Uterus (tissue), 4 donors: ENCODE results near the gene PLCL1. TPM values are rescaled to one million over a fixed set of nuclear protein-coding genes. Genes with fewer than 3 reads are reported as not detected.

Source experiments
- DNase-seq, 2 donors: peaks; one replicate each; pipeline ENCODE4 v3.0.0-alpha.2; 2019 to 2020
- H3K27ac ChIP-seq, 2 donors: fragments of 200-600 bp; sonication (generic); 1 replicate in 1 of 2; 2 replicates in 1 of 2; pipeline ENCODE4 v1.5.1; 2016 to 2018
- H3K27me3 ChIP-seq, 2 donors: fragments of 200-600 bp; sonication (generic); one replicate each; pipeline ENCODE4 v1.5.1; 2018 to 2019; ENCODE audit warnings: control low read depth in 1 of 2
- H3K36me3 ChIP-seq, 2 donors: fragments of 200-600 bp; sonication (generic); one replicate each; pipeline ENCODE4 v1.5.1; 2019; ENCODE audit warnings: control low read depth in 1 of 2
- H3K4me1 ChIP-seq, 2 donors: fragments of 200-600 bp; sonication (generic); one replicate each; pipeline ENCODE4 v1.5.1; 2018 to 2019; ENCODE audit warnings: control low read depth in 1 of 2
- H3K4me3 ChIP-seq, 2 donors: fragments of 200-600 bp; sonication (generic); 1 replicate in 1 of 2; 2 replicates in 1 of 2; pipeline ENCODE4 v1.5.1; 2018 to 2019; ENCODE audit warnings: mild to moderate bottlenecking in 1 of 2
- H3K9me3 ChIP-seq, 2 donors: fragments of 200-600 bp; sonication (generic); one replicate each; pipeline ENCODE4 v1.5.1; 2019; ENCODE audit warnings: control low read depth in 1 of 2
- CTCF ChIP-seq, 4 experiments: fragments of 200-600 bp in 2 of 4; fragments of 450-650 bp in 2 of 4; sonication (generic) in 2 of 4; IDR thresholded peaks; one replicate each; pipeline ENCODE4 v1.5.1; 2016 to 2019; ENCODE audit warnings: antibody characterized with exemption in 4 of 4, mild to moderate bottlenecking in 2 of 4, moderate library complexity in 1 of 4
- POLR2A ChIP-seq, 2 donors: fragments of 450-650 bp; IDR thresholded peaks; one replicate each; pipeline ENCODE4 v1.6.1; 2016; ENCODE audit warnings: antibody characterized with exemption in 2 of 2, mild to moderate bottlenecking in 1 of 2, moderate library complexity in 1 of 2
- intact Hi-C: fragments of 100-400 bp; cut with DNase I; formaldehyde crosslinking; loops from one replicate; pipeline ENCODE4 v1.15.1; 2023; ENCODE audit warnings: low total_unique reads
- total RNA-seq, 4 donors: library from RNA; depleted of rRNA in 3 of 4; stranded (reverse); fragments of >200 nt in 3 of 4; gene quantifications; one replicate each; pipeline versions ENCODE4 v1.1.0 to v1.2.4, GENCODE V29; 2014 to 2023
- donor health status: DM: yes; HTN: yes; CAD: no.

PLCL1 gene
- total RNA-seq, 4 donors from 2014 or later, result 7.3 to 32.5 (median 15.0) TPM

GRCh38 chr2:197897960-197898678, 93.7 kb downstream of the PLCL1 start:
- H3K4me3 ChIP-seq, result no peak overlapping the region
- peaks cover 0 to 2% of the 10 kb centered on the region in 2 donors for H3K36me3 ChIP-seq
- no peak for DNase-seq
- H3K9me3 ChIP-seq, result no peaks in the 10 kb centered on the region
- peaks cover 0 to 4% of the 10 kb centered on the region in 2 donors for H3K4me1 ChIP-seq
- intact Hi-C loops, result no loop called here
- H3K27me3 ChIP-seq, result no peaks in the 10 kb centered on the region
- no peak for TF ChIP-seq CTCF (IDR thresholded peaks at IDR 0.05)
- no peak for TF ChIP-seq POLR2A (IDR thresholded peaks at IDR 0.05)
- no peak overlapping the region for H3K27ac ChIP-seq

GRCh38 chr2:197904446-197904845, 100.1 kb downstream of the PLCL1 start:
- H3K27ac ChIP-seq, result no peak overlapping the region
- no peak for DNase-seq
- intact Hi-C loops, result no loop called here
- no peak for TF ChIP-seq POLR2A (IDR thresholded peaks at IDR 0.05)
- TF ChIP-seq CTCF (IDR thresholded peaks at IDR 0.05), result no peak
- no peak overlapping the region for H3K4me3 ChIP-seq
- H3K36me3 ChIP-seq, result no peaks in the 10 kb centered on the region
- H3K27me3 ChIP-seq, result no peaks in the 10 kb centered on the region
- no peaks in the 10 kb centered on the region for H3K9me3 ChIP-seq
- no peaks in the 10 kb centered on the region for H3K4me1 ChIP-seq

GRCh38 chr2:197908156-197908555, 103.8 kb downstream of the PLCL1 start:
- DNase-seq, result no peak
- Histone ChIP-seq H3K27ac (no peak overlapping the region), H3K27me3 (no peaks in the 10 kb centered on the region), H3K4me1 (no peaks in the 10 kb centered on the region), H3K36me3 (no peaks in the 10 kb centered on the region), H3K9me3 (no peaks in the 10 kb centered on the region), H3K4me3 (no peak overlapping the region)
- no peak for TF ChIP-seq POLR2A (IDR thresholded peaks at IDR 0.05)
- TF ChIP-seq CTCF (IDR thresholded peaks at IDR 0.05), result no peak
- intact Hi-C loops, result no loop called here

- H3K27me3 ChIP-seq, result no peaks in the 10 kb centered on the region
- no peaks in the 10 kb centered on the region for H3K4me1 ChIP-seq
- DNase-seq, result no peak
- no peak overlapping the region for H3K4me3 ChIP-seq
- H3K36me3 ChIP-seq, result no peaks in the 10 kb centered on the region
- TF ChIP-seq CTCF (IDR thresholded peaks at IDR 0.05) (no peak), POLR2A (IDR thresholded peaks at IDR 0.05) (no peak)
- intact Hi-C loops, result no loop called here
- H3K9me3 ChIP-seq, result no peaks in the 10 kb centered on the region
- H3K27ac ChIP-seq, result no peak overlapping the region
Measured at GRCh38 chr2:197908990-197909776, 104.8 kb downstream of the PLCL1 start.

- Histone ChIP-seq H3K4me3 (no peak overlapping the region), H3K27ac (no peak overlapping the region), H3K9me3 (no peaks in the 10 kb centered on the region), H3K4me1 (no peaks in the 10 kb centered on the region), H3K36me3 (no peaks in the 10 kb centered on the region), H3K27me3 (no peaks in the 10 kb centered on the region)
- DNase-seq, result no peak
- TF ChIP-seq CTCF (IDR thresholded peaks at IDR 0.05) (no peak), POLR2A (IDR thresholded peaks at IDR 0.05) (no peak)
- intact Hi-C loops, result no loop called here
Measured at GRCh38 chr2:197911667-197912066, 107.3 kb downstream of the PLCL1 start.
